ENCODE data around the gene COA6.
"Not testable (repeated sequence)": the region's sequence is repeated elsewhere in the genome, so short reads cannot be mapped to it uniquely, and the experiment has no call there.

COA6 gene

GRCh38 chr1:234396092-234396491 lies 22.8 kb downstream of the COA6 start:
- no peak for DNase-seq (ENCODE audit: extremely low spot score)
- CTCF ChIA-PET, result interaction anchor here (0.9 kb wide), 1 partner anchor 69 kb away, joined by 3 read pairs; no protein-coding TSS in a partner anchor
- TF ChIP-seq SP1 (IDR thresholded peaks at IDR 0.05), result no peak
- TF ChIP-seq ELF4 (IDR thresholded peaks at IDR 0.05), result no peak
- no peak for TF ChIP-seq SUZ12 (IDR thresholded peaks at IDR 0.05)
- no peak for TF ChIP-seq LEF1 (IDR thresholded peaks at IDR 0.05; ENCODE audit: borderline replicate concordance)
- no peak for TF ChIP-seq TARDBP (IDR thresholded peaks at IDR 0.05)
- no peak for TF ChIP-seq CTBP1 (IDR thresholded peaks at IDR 0.05; ENCODE audit: borderline replicate concordance)
- TF ChIP-seq ARNT (IDR thresholded peaks at IDR 0.05), result no peak
- TF ChIP-seq ZNF384 (IDR thresholded peaks at IDR 0.05), result no peak
- TF ChIP-seq FOXA1 (IDR thresholded peaks at IDR 0.05), result no peak
- TF ChIP-seq NFRKB (IDR thresholded peaks at IDR 0.05), result no peak
- no peak for TF ChIP-seq L3MBTL2 (conservative IDR thresholded peaks at IDR 0.05)
- TF ChIP-seq BHLHE40 (IDR thresholded peaks at IDR 0.05; ENCODE audit: borderline replicate concordance), result no peak
- TF ChIP-seq FOXK2 (IDR thresholded peaks at IDR 0.05), result no peak
- no peak for TF ChIP-seq HDGF (IDR thresholded peaks at IDR 0.05; ENCODE audit: borderline replicate concordance)
- no peak for TF ChIP-seq FOXM1 (IDR thresholded peaks at IDR 0.05; ENCODE audit: borderline replicate concordance)
- TF ChIP-seq PKNOX1 (IDR thresholded peaks at IDR 0.05), result no peak
- POLR2A ChIA-PET, result interaction anchor here (1.6 kb wide), 1 partner anchor 23 kb away, joined by 9 read pairs; the partner anchor contains the start of gene COA6

GRCh38 chr1:234396871-234397270 lies 23.6 kb downstream of the COA6 start:
- no peak for DNase-seq (ENCODE audit: extremely low spot score)
- no peak for TF ChIP-seq BHLHE40 (IDR thresholded peaks at IDR 0.05; ENCODE audit: borderline replicate concordance)
- no peak for TF ChIP-seq FOXA1 (IDR thresholded peaks at IDR 0.05)
- TF ChIP-seq PKNOX1 (IDR thresholded peaks at IDR 0.05), result no peak
- TF ChIP-seq SUZ12 (IDR thresholded peaks at IDR 0.05), result no peak
- TF ChIP-seq FOXM1 (IDR thresholded peaks at IDR 0.05; ENCODE audit: borderline replicate concordance), result no peak
- TF ChIP-seq ARNT (IDR thresholded peaks at IDR 0.05), result no peak
- TF ChIP-seq ZNF384 (IDR thresholded peaks at IDR 0.05), result no peak
- no peak for TF ChIP-seq FOXK2 (IDR thresholded peaks at IDR 0.05)
- TF ChIP-seq SP1 (IDR thresholded peaks at IDR 0.05), result no peak
- ChIA-PET POLR2A (no interaction called here), CTCF (no interaction called here)

GRCh38 chr1:234397732-234398131 lies 24.5 kb downstream of the COA6 start:
- ChIA-PET POLR2A (no interaction called here), CTCF (interaction anchor here (0.6 kb wide), 1 partner anchor 71 kb away, joined by 3 read pairs; no protein-coding TSS in a partner anchor)
- no peak for TF ChIP-seq ARNT (IDR thresholded peaks at IDR 0.05)
- no peak for TF ChIP-seq HDGF (IDR thresholded peaks at IDR 0.05; ENCODE audit: borderline replicate concordance)
- no peak for TF ChIP-seq SUZ12 (IDR thresholded peaks at IDR 0.05)
- TF ChIP-seq SP1 (IDR thresholded peaks at IDR 0.05), result no peak
- TF ChIP-seq LEF1 (IDR thresholded peaks at IDR 0.05; ENCODE audit: borderline replicate concordance), result no peak
- no peak for TF ChIP-seq ELF4 (IDR thresholded peaks at IDR 0.05)
- TF ChIP-seq CTBP1 (IDR thresholded peaks at IDR 0.05; ENCODE audit: borderline replicate concordance), result no peak
- no peak for TF ChIP-seq FOXA1 (IDR thresholded peaks at IDR 0.05)
- no peak for DNase-seq (ENCODE audit: extremely low spot score)

- CTCF ChIA-PET, result no interaction called here
- POLR2A ChIA-PET, result no interaction called here
- DNase-seq (ENCODE audit: extremely low spot score), result no peak
- TF ChIP-seq FOXA1 (IDR thresholded peaks at IDR 0.05), result no peak
- no peak for TF ChIP-seq LEF1 (IDR thresholded peaks at IDR 0.05; ENCODE audit: borderline replicate concordance)
These were observed 25.7 kb downstream of the COA6 start for GRCh38 chr1:234398849-234399381.

GRCh38 chr1:234399515-234399914 lies 26.3 kb downstream of the COA6 start:
- POLR2A ChIA-PET; DNase-seq (ENCODE audit: extremely low spot score); CTCF ChIA-PET: not testable (repeated sequence)

GRCh38 chr1:234400773-234401172 lies 27.5 kb downstream of the COA6 start:
- TF ChIP-seq FOXK2 (IDR thresholded peaks at IDR 0.05), result no peak
- TF ChIP-seq CTBP1 (IDR thresholded peaks at IDR 0.05; ENCODE audit: borderline replicate concordance), result no peak
- TF ChIP-seq HDGF (IDR thresholded peaks at IDR 0.05; ENCODE audit: borderline replicate concordance), result no peak
- TF ChIP-seq L3MBTL2 (conservative IDR thresholded peaks at IDR 0.05), result no peak
- TF ChIP-seq ZNF384 (IDR thresholded peaks at IDR 0.05), result no peak
- TF ChIP-seq ARNT (IDR thresholded peaks at IDR 0.05), result no peak
- no peak for TF ChIP-seq SP1 (IDR thresholded peaks at IDR 0.05)
- no peak for TF ChIP-seq BHLHE40 (IDR thresholded peaks at IDR 0.05; ENCODE audit: borderline replicate concordance)
- no peak for TF ChIP-seq FOXA1 (IDR thresholded peaks at IDR 0.05)
- TF ChIP-seq PKNOX1 (IDR thresholded peaks at IDR 0.05), result no peak
- ChIA-PET CTCF (no interaction called here), POLR2A (no interaction called here)
- no peak for DNase-seq (ENCODE audit: extremely low spot score)

GRCh38 chr1:234401658-234402057 lies 28.4 kb downstream of the COA6 start:
- POLR2A ChIA-PET, result no interaction called here
- DNase-seq (ENCODE audit: extremely low spot score), result no peak
- CTCF ChIA-PET, result no interaction called here
- no peak for TF ChIP-seq LEF1 (IDR thresholded peaks at IDR 0.05; ENCODE audit: borderline replicate concordance)
- TF ChIP-seq SP1 (IDR thresholded peaks at IDR 0.05), result no peak
- TF ChIP-seq BHLHE40 (IDR thresholded peaks at IDR 0.05; ENCODE audit: borderline replicate concordance), result no peak
- TF ChIP-seq SUZ12 (IDR thresholded peaks at IDR 0.05), result no peak
- TF ChIP-seq FOXA1 (IDR thresholded peaks at IDR 0.05), result no peak
- no peak for TF ChIP-seq L3MBTL2 (conservative IDR thresholded peaks at IDR 0.05)
- no peak for TF ChIP-seq ZNF384 (IDR thresholded peaks at IDR 0.05)
- no peak for TF ChIP-seq TARDBP (IDR thresholded peaks at IDR 0.05)
- no peak for TF ChIP-seq ARNT (IDR thresholded peaks at IDR 0.05)
